Measurements from ENCODE around the gene FRAS1. TPM values are rescaled to one million over a fixed set of nuclear protein-coding genes. Genes with fewer than 3 reads are reported as not detected.

The FRAS1 gene
- total RNA-seq, 2 experiments from 2014 or later, result 0.09 TPM; not detected in 1

Other genes starting within 250 kb of the FRAS1 start
- gene CNOT6L, start 238.0 kb upstream of the FRAS1 start, total RNA-seq, result 100 to 1,000 TPM; 111 to 122 TPM
- 10 to 100 TPM; 61.1 to 70.6 TPM for gene MRPL1, start 194.5 kb upstream of the FRAS1 start, total RNA-seq